BE2C (cell line): ENCODE data around the gene CADM2.
"Not testable (repeated sequence)": the region's sequence is repeated elsewhere in the genome, so short reads cannot be mapped to it uniquely, and the experiment has no call there.

ENCODE experiments used
- DNase-seq: peaks from one replicate; pipeline ENCODE4 v3.0.0-alpha.2; 2020
- H3K27me3 ChIP-seq: fragments of 250-450 bp; sonication (Bioruptor Pico); 2 replicates; pipeline ENCODE4 v1.5.1; 2020; ENCODE audit warnings: mild to moderate bottlenecking
- H3K36me3 ChIP-seq: fragments of 250-450 bp; sonication (Bioruptor Pico); 2 replicates; pipeline ENCODE4 v1.5.1; 2020; ENCODE audit warnings: mild to moderate bottlenecking
- H3K4me1 ChIP-seq: fragments of 250-450 bp; sonication (Bioruptor Pico); 2 replicates; pipeline ENCODE4 v1.5.1; 2020
- H3K4me3 ChIP-seq: 2 replicates; pipeline ENCODE4 v1.5.1; 2011; ENCODE audit warnings: low read depth, low read length
- H3K9me3 ChIP-seq: fragments of 250-450 bp; sonication (Bioruptor Pico); 2 replicates; pipeline ENCODE4 v1.5.1; 2020
- TF ChIP-seq, protein P1 (sequence below): IDR thresholded peaks from 2 replicates; pipeline ENCODE4 v1.5.1; 2012; ENCODE audit warnings: mild to moderate bottlenecking, low read depth, low read length

CADM2 gene

DNA sequence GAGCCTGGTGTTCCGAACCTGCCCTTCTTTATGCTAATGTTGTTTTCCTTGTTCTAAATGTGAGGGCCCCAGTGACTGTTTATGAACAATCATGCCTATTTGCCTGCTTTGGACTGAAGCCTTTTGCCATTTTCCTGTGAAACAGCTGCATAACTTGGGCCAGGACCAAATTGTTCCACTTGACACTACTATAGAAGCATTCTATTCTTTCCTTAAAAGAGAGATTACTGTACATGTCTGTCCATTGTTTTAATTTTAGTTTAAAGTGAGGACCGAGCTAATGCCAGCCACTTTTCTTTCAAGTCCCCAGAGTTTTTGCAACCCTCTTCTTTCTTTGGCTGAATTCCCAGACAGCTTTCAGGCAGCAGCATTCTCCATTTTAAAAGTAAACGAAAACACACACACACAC is 980.3 kb downstream of the CADM2 start:
- Histone ChIP-seq H3K36me3 (no peaks in the 10 kb centered on the region), H3K4me3 (no peak overlapping the region), H3K27me3 (no peaks in the 10 kb centered on the region), H3K4me1 (no peaks in the 10 kb centered on the region), H3K9me3 (no peaks in the 10 kb centered on the region)
- DNase-seq: peak; percentile 10
- TF ChIP-seq, protein P1, sequence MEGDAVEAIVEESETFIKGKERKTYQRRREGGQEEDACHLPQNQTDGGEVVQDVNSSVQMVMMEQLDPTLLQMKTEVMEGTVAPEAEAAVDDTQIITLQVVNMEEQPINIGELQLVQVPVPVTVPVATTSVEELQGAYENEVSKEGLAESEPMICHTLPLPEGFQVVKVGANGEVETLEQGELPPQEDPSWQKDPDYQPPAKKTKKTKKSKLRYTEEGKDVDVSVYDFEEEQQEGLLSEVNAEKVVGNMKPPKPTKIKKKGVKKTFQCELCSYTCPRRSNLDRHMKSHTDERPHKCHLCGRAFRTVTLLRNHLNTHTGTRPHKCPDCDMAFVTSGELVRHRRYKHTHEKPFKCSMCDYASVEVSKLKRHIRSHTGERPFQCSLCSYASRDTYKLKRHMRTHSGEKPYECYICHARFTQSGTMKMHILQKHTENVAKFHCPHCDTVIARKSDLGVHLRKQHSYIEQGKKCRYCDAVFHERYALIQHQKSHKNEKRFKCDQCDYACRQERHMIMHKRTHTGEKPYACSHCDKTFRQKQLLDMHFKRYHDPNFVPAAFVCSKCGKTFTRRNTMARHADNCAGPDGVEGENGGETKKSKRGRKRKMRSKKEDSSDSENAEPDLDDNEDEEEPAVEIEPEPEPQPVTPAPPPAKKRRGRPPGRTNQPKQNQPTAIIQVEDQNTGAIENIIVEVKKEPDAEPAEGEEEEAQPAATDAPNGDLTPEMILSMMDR: no peak

DNA sequence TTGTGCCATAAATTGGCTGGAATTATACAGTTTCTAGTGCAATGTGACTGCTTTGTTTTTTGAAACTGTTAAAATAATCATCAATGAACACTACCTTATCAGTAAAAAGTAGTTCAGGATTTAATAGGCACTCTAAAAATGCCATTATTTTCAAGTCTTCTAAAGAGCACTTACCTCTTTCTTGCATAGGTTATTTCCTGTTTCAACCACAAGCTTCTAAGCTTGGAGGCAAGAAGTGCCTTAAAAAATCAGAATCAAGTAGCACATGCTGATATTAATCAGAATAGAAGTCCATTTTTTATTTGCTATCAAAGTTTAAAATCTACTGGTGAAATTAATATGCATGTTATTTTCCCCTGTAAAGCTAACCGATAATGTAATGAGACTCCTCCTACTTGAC is 991.6 kb downstream of the CADM2 start:
- no peaks in the 10 kb centered on the region for H3K4me1 ChIP-seq
- H3K36me3 ChIP-seq: no peaks in the 10 kb centered on the region
- no peaks in the 10 kb centered on the region for H3K9me3 ChIP-seq
- DNase-seq: no peak
- no peaks in the 10 kb centered on the region for H3K27me3 ChIP-seq
- TF ChIP-seq, protein P1: no peak
- H3K4me3 ChIP-seq: no peak overlapping the region

DNA sequence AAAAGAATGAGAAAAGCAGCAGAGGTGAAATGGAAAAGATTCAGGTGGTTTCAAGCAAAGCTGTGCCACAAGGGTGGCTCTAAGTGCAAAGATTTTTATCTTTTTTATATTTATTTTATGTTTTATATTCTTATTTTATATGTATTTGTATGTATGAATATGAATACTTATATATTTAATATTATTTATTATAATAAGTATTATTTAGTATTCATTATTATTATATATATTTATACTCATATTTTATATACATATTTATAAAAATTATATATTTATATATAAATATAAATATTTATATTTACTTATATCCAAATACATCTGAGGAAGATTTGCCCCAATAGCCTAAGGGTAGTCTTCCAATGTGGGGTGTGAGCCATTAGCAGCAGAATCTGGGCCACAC is 1002.0 kb downstream of the CADM2 start:
- Histone ChIP-seq H3K4me3 (no peak overlapping the region), H3K36me3 (no peaks in the 10 kb centered on the region), H3K27me3 (no peaks in the 10 kb centered on the region), H3K4me1 (no peaks in the 10 kb centered on the region), H3K9me3 (no peaks in the 10 kb centered on the region)
- DNase-seq: no peak
- TF ChIP-seq, protein P1: no peak

DNA sequence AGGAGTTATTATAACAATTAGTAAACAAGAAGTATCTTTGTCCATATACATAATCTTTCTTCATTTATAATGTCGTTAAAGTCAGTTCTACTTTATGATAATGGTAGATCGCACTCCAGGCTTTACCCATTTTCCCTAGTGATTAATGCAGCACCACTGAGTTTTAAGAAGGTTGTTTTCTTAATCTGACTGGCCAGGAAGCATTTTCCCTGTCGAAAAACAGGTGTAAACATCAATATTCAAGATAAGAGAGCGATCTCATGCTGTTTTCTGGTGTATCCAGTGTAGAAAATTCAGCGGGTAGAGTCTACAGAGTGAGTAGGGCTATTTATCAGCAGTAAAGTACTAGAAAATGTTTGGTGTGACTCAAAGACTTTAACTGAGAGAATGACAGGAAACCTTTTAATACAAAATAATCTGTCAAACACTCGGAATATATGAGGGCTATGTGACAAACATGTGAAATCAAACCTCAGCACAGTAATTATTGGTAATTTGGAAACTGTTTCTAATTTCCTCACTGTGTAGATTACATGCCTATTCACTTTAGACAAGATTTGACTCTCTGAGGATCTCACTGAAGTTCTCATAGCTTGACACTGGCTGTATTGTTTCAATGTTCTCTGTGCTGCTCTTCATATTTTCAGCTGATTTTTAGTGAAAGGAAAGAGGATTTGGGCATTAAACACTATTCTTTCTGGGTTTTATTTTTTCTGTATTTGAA is 1019.0 kb downstream of the CADM2 start:
- Histone ChIP-seq H3K4me1 (peaks cover 5% of the 10 kb centered on the region), H3K36me3 (no peaks in the 10 kb centered on the region), H3K4me3 (no peak overlapping the region), H3K9me3 (no peaks in the 10 kb centered on the region), H3K27me3 (no peaks in the 10 kb centered on the region)
- no peak for DNase-seq
- TF ChIP-seq, protein P1: no peak

DNA sequence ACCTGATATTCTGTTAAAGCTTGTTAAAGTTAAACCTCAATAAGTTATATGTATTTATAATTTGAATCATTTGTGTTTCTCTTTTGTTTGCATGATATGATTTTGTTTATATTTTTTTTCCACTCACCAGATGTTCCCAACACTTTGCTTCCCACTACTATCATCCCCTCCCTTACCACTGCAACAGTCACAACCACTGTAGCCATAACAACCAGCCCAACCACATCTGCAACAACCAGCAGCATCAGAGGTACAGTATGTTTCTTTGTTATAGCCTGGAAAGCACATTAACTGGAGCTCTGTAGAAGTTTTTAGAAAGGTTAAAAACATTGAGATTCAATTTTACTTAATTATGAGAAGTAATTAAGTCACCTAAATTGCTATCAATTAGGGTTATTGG is 1020.2 kb downstream of the CADM2 start:
- Histone ChIP-seq H3K4me3 (no peak overlapping the region), H3K36me3 (no peaks in the 10 kb centered on the region), H3K27me3 (no peaks in the 10 kb centered on the region), H3K4me1 (peaks cover 5% of the 10 kb centered on the region), H3K9me3 (no peaks in the 10 kb centered on the region)
- DNase-seq: no peak
- TF ChIP-seq, protein P1: no peak

DNA sequence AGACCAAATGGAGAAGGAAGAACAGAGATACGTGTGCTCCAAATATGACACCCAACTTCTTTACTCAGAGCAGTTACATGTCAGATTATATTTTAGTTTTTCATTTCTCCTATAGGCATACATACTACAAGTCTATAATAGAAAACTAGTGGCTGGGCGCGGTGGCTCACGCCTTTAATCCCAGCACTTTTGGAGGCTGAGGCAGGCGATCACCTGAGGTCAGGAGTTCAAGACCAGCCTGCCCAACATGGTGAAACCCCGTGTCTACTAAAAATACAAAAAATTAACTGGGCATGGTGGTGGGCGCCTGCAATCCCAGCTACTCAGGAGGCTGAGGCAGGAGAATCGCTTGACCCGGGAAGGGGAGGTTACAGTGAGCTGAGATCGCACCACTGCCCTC is 1030.8 kb downstream of the CADM2 start:
- not testable (repeated sequence) for DNase-seq, H3K27me3 ChIP-seq, H3K9me3 ChIP-seq, H3K4me1 ChIP-seq, H3K4me3 ChIP-seq, H3K36me3 ChIP-seq
